ENCODE measurements around the gene ZRANB3. TPM values are rescaled to one million over a fixed set of nuclear protein-coding genes. Genes with fewer than 3 reads are reported as not detected.
"Not testable (repeated sequence)": the region's sequence is repeated elsewhere in the genome, so short reads cannot be mapped to it uniquely, and the experiment has no call there.

Gene ZRANB3
- total and polyA plus RNA-seq, 2 experiments from 2014 or later: 10.5 to 16.8 TPM

GRCh38 chr2:135373702-135374101, 157.3 kb downstream of the ZRANB3 start (continued):
- TF ChIP-seq JUNB (IDR thresholded peaks at IDR 0.05; ENCODE audit: unreplicated experiment) (no peak), ZNF331 (CRISPR knock-in tag; IDR thresholded peaks at IDR 0.05; ENCODE audit: low read depth) (no peak), REST (IDR thresholded peaks at IDR 0.05; ENCODE audit: unreplicated experiment) (no peak), ETS1 (IDR thresholded peaks at IDR 0.05) (no peak), NANOG (IDR thresholded peaks at IDR 0.05; ENCODE audit: borderline replicate concordance) (no peak), POLR2AphosphoS5 (IDR thresholded peaks at IDR 0.05; ENCODE audit: low read depth) (no peak)

- ATAC-seq (no peak), DNase-seq (ENCODE audit: low spot score) (no peak)
- Histone ChIP-seq H3K4me1 (ENCODE audit: insufficient read depth) (peaks cover 8% of the 10 kb centered on the region; the same call in 1 of the 2 replicates), H3F3A (replicated peaks; ENCODE audit: low read depth) (no peaks in the 10 kb centered on the region), H3K36me3 (ENCODE audit: insufficient read depth) (no peaks in the 10 kb centered on the region), H2AFZ (no peak overlapping the region), H3K4me3 (no peak overlapping the region), H3K4me2 (no peak overlapping the region), H4K20me1 (replicated peaks; ENCODE audit: insufficient read depth) (no peaks in the 10 kb centered on the region), H3K9me2 (ENCODE audit: insufficient read depth) (0 out of 2 replicates have a peak, but pooled peaks cover 3% of the 10 kb centered on the region), H3K27me3 (ENCODE audit: insufficient read depth) (no peaks in the 10 kb centered on the region), H3K79me2 (replicated peaks; ENCODE audit: insufficient read depth) (no peaks in the 10 kb centered on the region), H3K27ac (ENCODE audit: low read depth) (no peak overlapping the region)
- Mint-ChIP-seq H3K4me3 (no peak overlapping the region), H3K27ac (no peak overlapping the region), H3K27me3 (ENCODE audit: insufficient read depth, low read depth, poor library complexity) (peaks cover 4% of the 10 kb centered on the region), H3K4me1 (peaks cover 6% of the 10 kb centered on the region; the same call in 2 of the 3 replicates), H3K9me3 (peaks cover 10% of the 10 kb centered on the region), H3K36me3 (ENCODE audit: low read depth) (peaks cover 32% of the 10 kb centered on the region)
- no peak for TF ChIP-seq JUNB (IDR thresholded peaks at IDR 0.05; ENCODE audit: unreplicated experiment)
- TF ChIP-seq ZNF331 (CRISPR knock-in tag; IDR thresholded peaks at IDR 0.05; ENCODE audit: low read depth): no peak
- TF ChIP-seq NANOG (IDR thresholded peaks at IDR 0.05; ENCODE audit: borderline replicate concordance): no peak
- no peak for TF ChIP-seq REST (IDR thresholded peaks at IDR 0.05; ENCODE audit: unreplicated experiment)
Observed at GRCh38 chr2:135349941-135350340, 181.1 kb downstream of the ZRANB3 start.

GRCh38 chr2:135348096-135348704, 182.8 kb downstream of the ZRANB3 start:
- not testable (repeated sequence) for H3K27ac ChIP-seq (ENCODE audit: low read depth); H3K79me2 ChIP-seq (replicated peaks; ENCODE audit: insufficient read depth); H3K27me3 ChIP-seq (ENCODE audit: insufficient read depth); H3K27ac Mint-ChIP-seq; DNase-seq (ENCODE audit: low spot score); ATAC-seq; H2AFZ ChIP-seq; H3K4me3 ChIP-seq; H3K27me3 Mint-ChIP-seq (ENCODE audit: insufficient read depth, low read depth, poor library complexity); H3K36me3 ChIP-seq (ENCODE audit: insufficient read depth); H3K4me3 Mint-ChIP-seq; H3F3A ChIP-seq (replicated peaks; ENCODE audit: low read depth); H4K20me1 ChIP-seq (replicated peaks; ENCODE audit: insufficient read depth); H3K4me1 ChIP-seq (ENCODE audit: insufficient read depth); H3K4me2 ChIP-seq; H3K4me1 Mint-ChIP-seq; H3K9me2 ChIP-seq (ENCODE audit: insufficient read depth)
- peaks cover 10% of the 10 kb centered on the region for H3K9me3 Mint-ChIP-seq
- H3K36me3 Mint-ChIP-seq (ENCODE audit: low read depth): peaks cover 38% of the 10 kb centered on the region

Data from GM23338 (cell line).